ENCODE data around the gene ST3GAL3.

ST3GAL3 gene

DNA sequence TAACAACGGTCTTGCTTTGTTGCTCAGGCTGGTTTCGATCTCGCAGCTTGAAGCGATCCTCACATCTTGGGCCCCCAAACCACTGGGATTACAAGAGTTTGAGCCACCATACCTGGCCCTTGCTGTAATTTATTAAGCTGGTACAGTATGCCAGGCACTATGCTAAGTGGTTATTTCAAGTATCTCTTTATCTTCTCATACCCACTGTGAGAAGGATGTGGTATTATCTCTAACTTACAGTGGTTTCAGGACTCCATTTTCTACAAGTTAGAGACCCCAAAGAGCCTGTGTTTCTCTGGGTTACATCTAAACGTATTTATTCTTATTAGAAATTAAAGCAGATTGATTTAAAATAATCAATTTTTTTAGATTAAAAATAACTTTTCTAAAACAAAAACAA is 8.1 kb upstream of the ST3GAL3 start:
- WGBS, 2 donors (ENCODE audit: extremely low coverage in 2 of 2, insufficient read length in 2 of 2, insufficient replicate concordance in 1 of 2) = no CpG with 5 or more reads among the region's 5 CpGs

DNA sequence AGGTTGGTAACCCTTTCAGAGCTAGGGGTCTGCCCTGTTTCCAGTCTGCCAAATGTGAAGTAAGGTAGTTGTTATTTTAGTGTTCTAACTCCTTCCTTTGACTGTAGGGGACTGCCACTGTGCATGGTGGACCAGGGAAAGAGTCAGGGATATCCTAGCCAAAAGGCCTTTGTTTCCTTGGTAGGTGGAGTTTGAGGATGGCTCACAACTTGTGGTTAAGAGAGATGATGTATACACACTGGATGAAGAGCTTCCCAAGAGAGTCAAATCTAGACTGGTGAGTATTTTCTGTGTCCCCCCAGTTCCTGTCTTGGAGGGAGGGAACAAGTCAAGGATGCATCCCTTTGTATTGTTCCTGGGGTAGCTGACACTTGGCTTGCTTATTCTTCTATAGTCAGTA is 3.5 kb upstream of the ST3GAL3 start:
- no peak overlapping the region for H3K9ac ChIP-seq (ENCODE audit: low read depth, low read length, poor library complexity)
- H2AK5ac ChIP-seq (ENCODE audit: low read depth, low read length) = no peak overlapping the region

More for the DNA sequence above, 8.1 kb upstream of the ST3GAL3 start:
- H4K8ac ChIP-seq (ENCODE audit: low read depth, low read length) = no peak overlapping the region
- no peaks in the 10 kb centered on the region for H3K79me1 ChIP-seq (ENCODE audit: low read depth, low read length)
- no peak overlapping the region for H4K91ac ChIP-seq (ENCODE audit: low read depth, low read length, poor library complexity)
- no peak overlapping the region for H2BK12ac ChIP-seq (ENCODE audit: low read length)
- H3K36me3 ChIP-seq (replicated peaks in 1 of 2; ENCODE audit: control insufficient read depth in 2 of 2, insufficient read depth in 2 of 2, low read length in 2 of 2) = peaks cover 65 to 100% of the 10 kb centered on the region in 2 donors
- no peak overlapping the region for H3K4ac ChIP-seq (ENCODE audit: low read length)
- H3K14ac ChIP-seq (ENCODE audit: low read length) = no peak overlapping the region
- H2BK120ac ChIP-seq (ENCODE audit: low read depth, low read length) = no peak overlapping the region
- no peak for DNase-seq (ENCODE audit: low spot score)
- H3K18ac ChIP-seq (ENCODE audit: low read length) = no peak overlapping the region
- no peak overlapping the region for H2AFZ ChIP-seq (ENCODE audit: low read length)
- H3K23ac ChIP-seq (ENCODE audit: low read depth, low read length, poor library complexity) = no peak overlapping the region
- H2BK15ac ChIP-seq (ENCODE audit: low read length) = no peak overlapping the region
- no peak overlapping the region for H3K27ac ChIP-seq (replicated peaks; ENCODE audit: low read length)
- no peak overlapping the region for H3K4me2 ChIP-seq (ENCODE audit: insufficient read depth, low read length, poor library complexity, severe bottlenecking)
- no peak overlapping the region for H3K9ac ChIP-seq (ENCODE audit: low read depth, low read length, poor library complexity)
- no peak overlapping the region for H2BK5ac ChIP-seq (ENCODE audit: low read length)
- H3K4me1 ChIP-seq (ENCODE audit: control insufficient read depth in 2 of 2, insufficient read depth in 1 of 2, low read depth in 1 of 2, low read length in 2 of 2) = no peaks in the 10 kb centered on the region
- H3K27me3 ChIP-seq (ENCODE audit: control insufficient read depth in 3 of 3, insufficient read depth in 3 of 3, low read depth in 1 of 3, low read length in 3 of 3) = no peaks in the 10 kb centered on the region
- H3K9me3 ChIP-seq (replicated peaks in 1 of 2; ENCODE audit: control insufficient read depth in 2 of 2, insufficient read depth in 1 of 2, low read depth in 1 of 2, low read length in 2 of 2) = no peaks in the 10 kb centered on the region
- no peak overlapping the region for H3K4me3 ChIP-seq (ENCODE audit: low read length in 2 of 2)
- H2AK5ac ChIP-seq (ENCODE audit: low read depth, low read length) = no peak overlapping the region

DNA sequence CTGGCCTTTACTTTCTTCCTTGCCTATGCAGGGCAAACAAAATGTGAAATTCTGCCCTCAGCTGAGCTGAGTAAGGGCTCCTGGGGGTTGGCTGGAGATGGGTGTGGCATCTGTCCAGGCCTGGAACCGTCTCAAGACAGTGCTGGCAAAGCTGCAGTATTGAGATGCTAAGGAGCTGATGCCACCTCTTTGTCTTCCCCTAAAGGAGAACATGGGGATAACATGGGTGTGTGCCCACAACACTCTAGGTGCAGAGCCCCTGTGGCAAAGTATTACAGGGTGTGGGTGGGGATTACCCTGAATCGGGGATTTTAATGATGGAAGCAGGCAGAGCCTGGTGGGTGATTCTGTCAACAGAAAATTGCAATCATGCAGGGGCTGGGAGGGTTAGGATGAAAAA is 2.5 kb upstream of the ST3GAL3 start:
- no peak overlapping the region for H3K14ac ChIP-seq (ENCODE audit: low read length)
- no peak overlapping the region for H2AFZ ChIP-seq (ENCODE audit: low read length)
- H3K36me3 ChIP-seq (replicated peaks in 1 of 2; ENCODE audit: control insufficient read depth in 2 of 2, insufficient read depth in 2 of 2, low read length in 2 of 2) = peaks cover 28 to 76% of the 10 kb centered on the region in 2 donors
- no peak overlapping the region for H3K18ac ChIP-seq (ENCODE audit: low read length)
- no peak overlapping the region for H3K27ac ChIP-seq (replicated peaks; ENCODE audit: low read length)
- H3K23ac ChIP-seq (ENCODE audit: low read depth, low read length, poor library complexity) = no peak overlapping the region
- no peak overlapping the region for H2BK120ac ChIP-seq (ENCODE audit: low read depth, low read length)
- no peak for DNase-seq (ENCODE audit: low spot score)
- no peak overlapping the region for H2BK15ac ChIP-seq (ENCODE audit: low read length)
- no peak overlapping the region for H2BK5ac ChIP-seq (ENCODE audit: low read length)
- no peak overlapping the region for H3K4ac ChIP-seq (ENCODE audit: low read length)
- H3K4me1 ChIP-seq (ENCODE audit: control insufficient read depth in 2 of 2, insufficient read depth in 1 of 2, low read depth in 1 of 2, low read length in 2 of 2) = peaks cover 2 to 6% of the 10 kb centered on the region in 2 donors
- no CpG with 5 or more reads among the region's 2 CpGs for WGBS, 2 donors (ENCODE audit: extremely low coverage in 2 of 2, insufficient read length in 2 of 2, insufficient replicate concordance in 1 of 2)
- H4K8ac ChIP-seq (ENCODE audit: low read depth, low read length) = no peak overlapping the region
- H3K4me2 ChIP-seq (ENCODE audit: insufficient read depth, low read length, poor library complexity, severe bottlenecking) = no peak overlapping the region
- H3K27me3 ChIP-seq (ENCODE audit: control insufficient read depth in 3 of 3, insufficient read depth in 3 of 3, low read depth in 1 of 3, low read length in 3 of 3) = no peaks in the 10 kb centered on the region
- no peak overlapping the region for H3K9ac ChIP-seq (ENCODE audit: low read depth, low read length, poor library complexity)
- H3K9me3 ChIP-seq (replicated peaks in 1 of 2; ENCODE audit: control insufficient read depth in 2 of 2, insufficient read depth in 1 of 2, low read depth in 1 of 2, low read length in 2 of 2) = no peaks in the 10 kb centered on the region
- H3K79me1 ChIP-seq (ENCODE audit: low read depth, low read length) = peaks cover 3% of the 10 kb centered on the region
- no peak overlapping the region for H3K4me3 ChIP-seq (ENCODE audit: low read length in 2 of 2)
- no peak overlapping the region for H2AK5ac ChIP-seq (ENCODE audit: low read depth, low read length)
- no peak overlapping the region for H2BK12ac ChIP-seq (ENCODE audit: low read length)
- no peak overlapping the region for H4K91ac ChIP-seq (ENCODE audit: low read depth, low read length, poor library complexity)

More for the DNA sequence above, 3.5 kb upstream of the ST3GAL3 start:
- no peak overlapping the region for H2BK120ac ChIP-seq (ENCODE audit: low read depth, low read length)
- H3K14ac ChIP-seq (ENCODE audit: low read length) = no peak overlapping the region
- H2BK12ac ChIP-seq (ENCODE audit: low read length) = no peak overlapping the region
- H3K4me1 ChIP-seq (ENCODE audit: control insufficient read depth in 2 of 2, insufficient read depth in 1 of 2, low read depth in 1 of 2, low read length in 2 of 2) = peaks cover 2 to 6% of the 10 kb centered on the region in 2 donors
- no peak overlapping the region for H2BK5ac ChIP-seq (ENCODE audit: low read length)
- peaks cover 31 to 76% of the 10 kb centered on the region in 2 donors for H3K36me3 ChIP-seq (replicated peaks in 1 of 2; ENCODE audit: control insufficient read depth in 2 of 2, insufficient read depth in 2 of 2, low read length in 2 of 2)
- DNase-seq (ENCODE audit: low spot score) = no peak
- H4K91ac ChIP-seq (ENCODE audit: low read depth, low read length, poor library complexity) = no peak overlapping the region
- H3K9me3 ChIP-seq (replicated peaks in 1 of 2; ENCODE audit: control insufficient read depth in 2 of 2, insufficient read depth in 1 of 2, low read depth in 1 of 2, low read length in 2 of 2) = no peaks in the 10 kb centered on the region
- H3K27ac ChIP-seq (replicated peaks; ENCODE audit: low read length) = no peak overlapping the region
- no peak overlapping the region for H3K4me3 ChIP-seq (ENCODE audit: low read length in 2 of 2)
- H4K8ac ChIP-seq (ENCODE audit: low read depth, low read length) = no peak overlapping the region
- H2AFZ ChIP-seq (ENCODE audit: low read length) = no peak overlapping the region
- H3K27me3 ChIP-seq (ENCODE audit: control insufficient read depth in 3 of 3, insufficient read depth in 3 of 3, low read depth in 1 of 3, low read length in 3 of 3) = no peaks in the 10 kb centered on the region
- peaks cover 3% of the 10 kb centered on the region for H3K79me1 ChIP-seq (ENCODE audit: low read depth, low read length)
- no peak overlapping the region for H3K18ac ChIP-seq (ENCODE audit: low read length)
- H2BK15ac ChIP-seq (ENCODE audit: low read length) = no peak overlapping the region
- H3K4ac ChIP-seq (ENCODE audit: low read length) = no peak overlapping the region
- H3K4me2 ChIP-seq (ENCODE audit: insufficient read depth, low read length, poor library complexity, severe bottlenecking) = no peak overlapping the region
- no peak overlapping the region for H3K23ac ChIP-seq (ENCODE audit: low read depth, low read length, poor library complexity)

DNA sequence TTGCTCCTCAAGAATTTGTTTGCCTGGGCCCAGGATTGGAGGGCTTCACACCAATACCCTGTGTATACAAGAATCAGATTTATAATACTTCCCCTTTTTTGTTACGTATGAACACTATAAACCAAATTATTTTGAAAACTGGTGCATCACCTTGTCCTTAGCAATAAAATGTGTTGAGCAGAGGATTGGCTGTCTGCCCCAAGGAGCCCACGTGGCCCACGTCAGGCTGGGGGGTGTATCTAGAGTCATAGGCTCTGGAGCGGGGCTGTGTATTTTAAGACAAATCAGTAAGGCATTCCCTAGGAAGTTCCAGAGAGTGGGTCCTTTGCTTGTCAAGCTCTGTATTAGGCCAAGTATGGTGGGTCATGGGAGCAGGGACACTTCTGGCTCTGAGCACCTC is 2.0 kb upstream of the ST3GAL3 start:
- Histone ChIP-seq H2AK5ac (ENCODE audit: low read depth, low read length) (no peak overlapping the region), H3K4ac (ENCODE audit: low read length) (no peak overlapping the region), H3K4me3 (ENCODE audit: low read length in 2 of 2) (no peak overlapping the region), H4K8ac (ENCODE audit: low read depth, low read length) (no peak overlapping the region), H3K9me3 (replicated peaks in 1 of 2; ENCODE audit: control insufficient read depth in 2 of 2, insufficient read depth in 1 of 2, low read depth in 1 of 2, low read length in 2 of 2) (no peaks in the 10 kb centered on the region), H3K18ac (ENCODE audit: low read length) (no peak overlapping the region), H2BK120ac (ENCODE audit: low read depth, low read length) (no peak overlapping the region), H3K4me1 (ENCODE audit: control insufficient read depth in 2 of 2, insufficient read depth in 1 of 2, low read depth in 1 of 2, low read length in 2 of 2) (peaks cover 2 to 6% of the 10 kb centered on the region in 2 donors), H3K79me1 (ENCODE audit: low read depth, low read length) (peaks cover 3% of the 10 kb centered on the region), H3K14ac (ENCODE audit: low read length) (no peak overlapping the region), H2BK12ac (ENCODE audit: low read length) (no peak overlapping the region), H3K9ac (ENCODE audit: low read depth, low read length, poor library complexity) (no peak overlapping the region), H2BK15ac (ENCODE audit: low read length) (no peak overlapping the region), H3K27ac (replicated peaks; ENCODE audit: low read length) (no peak overlapping the region), H3K27me3 (ENCODE audit: control insufficient read depth in 3 of 3, insufficient read depth in 3 of 3, low read depth in 1 of 3, low read length in 3 of 3) (no peaks in the 10 kb centered on the region), H4K91ac (ENCODE audit: low read depth, low read length, poor library complexity) (no peak overlapping the region), H2AFZ (ENCODE audit: low read length) (no peak overlapping the region), H2BK5ac (ENCODE audit: low read length) (no peak overlapping the region), H3K36me3 (replicated peaks in 1 of 2; ENCODE audit: control insufficient read depth in 2 of 2, insufficient read depth in 2 of 2, low read length in 2 of 2) (peaks cover 23 to 76% of the 10 kb centered on the region in 2 donors), H3K23ac (ENCODE audit: low read depth, low read length, poor library complexity) (no peak overlapping the region), H3K4me2 (ENCODE audit: insufficient read depth, low read length, poor library complexity, severe bottlenecking) (no peak overlapping the region)
- DNase-seq (ENCODE audit: low spot score) = no peak
- no CpG with 5 or more reads among the region's 4 CpGs for WGBS, 2 donors (ENCODE audit: extremely low coverage in 2 of 2, insufficient read length in 2 of 2, insufficient replicate concordance in 1 of 2)
